ENCODE results near the gene PDIA2.

The PDIA2 gene

DNA sequence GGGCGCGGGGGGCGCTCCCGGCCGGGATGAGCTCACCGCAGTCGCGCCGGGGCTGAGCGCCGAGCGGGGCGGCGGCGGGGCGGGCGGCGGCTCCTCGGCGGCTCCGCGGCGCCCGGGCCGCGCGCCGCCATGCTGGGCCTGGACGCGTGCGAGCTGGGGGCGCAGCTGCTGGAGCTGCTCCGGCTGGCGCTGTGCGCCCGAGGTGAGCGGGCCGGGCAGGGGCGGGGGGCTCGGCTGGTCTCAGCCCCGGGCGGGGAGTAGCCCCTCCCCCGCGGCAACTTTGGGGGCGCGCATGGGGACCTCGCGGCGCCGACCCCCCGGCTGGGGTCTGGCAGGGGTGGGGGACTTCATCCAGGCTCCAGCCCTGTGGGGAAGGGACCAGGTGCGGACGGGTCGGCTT lies 2.4 kb upstream of the PDIA2 start, which contains the start of gene ARHGDIG:
ARHGDIG (plus strand) TSS at position 40 of the 400 bp plus-strand sequence; CDS start at position 130, 90 bp downstream.
- no peak for TF ChIP-seq CTCF (IDR thresholded peaks at IDR 0.05; ENCODE audit: borderline replicate concordance, control extremely low read depth, extremely low read depth, insufficient read depth, missing control alignments)
- in situ Hi-C loops (cut with MboI; ENCODE audit: low sequenced_read_pairs, unreplicated experiment) = no loop called here
- no peak for DNase-seq (ENCODE audit: low spot score)

GRCh38 chr16:280991-281659 lies 1.8 kb upstream of the PDIA2 start:
- in situ Hi-C loops (cut with MboI; ENCODE audit: low sequenced_read_pairs, unreplicated experiment) = no loop called here
- no peak for DNase-seq (ENCODE audit: low spot score)
- no peak for TF ChIP-seq CTCF (IDR thresholded peaks at IDR 0.05; ENCODE audit: borderline replicate concordance, control extremely low read depth, extremely low read depth, insufficient read depth, missing control alignments)

DNA sequence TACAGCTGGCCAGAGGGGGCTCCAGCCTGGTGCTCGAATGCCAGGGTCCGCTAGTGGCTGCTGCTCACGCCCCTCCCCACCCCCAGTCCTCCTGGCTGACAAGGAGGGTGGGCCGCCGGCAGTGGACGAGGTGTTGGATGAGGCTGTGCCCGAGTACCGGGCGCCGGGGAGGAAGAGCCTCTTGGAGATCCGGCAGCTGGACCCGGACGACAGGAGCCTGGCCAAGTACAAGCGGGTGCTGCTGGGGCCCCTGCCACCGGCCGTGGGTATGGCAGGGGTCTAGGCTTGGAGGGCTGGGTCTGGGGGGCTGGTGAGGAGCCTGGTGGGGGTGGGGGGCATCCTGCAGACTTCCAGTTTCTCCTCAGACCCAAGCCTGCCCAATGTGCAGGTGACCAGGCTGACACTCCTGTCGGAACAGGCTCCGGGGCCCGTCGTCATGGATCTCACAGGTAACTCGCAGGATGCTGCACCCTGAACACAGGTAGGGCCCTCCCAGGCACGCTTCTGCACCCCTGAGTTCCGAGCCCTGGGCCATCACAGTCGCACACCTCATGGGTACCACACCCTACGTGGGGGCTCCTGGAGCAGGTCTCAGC lies 1.2 kb upstream of the PDIA2 start:
- in situ Hi-C loops (cut with MboI; ENCODE audit: low sequenced_read_pairs, unreplicated experiment) = no loop called here
- no peak for TF ChIP-seq CTCF (IDR thresholded peaks at IDR 0.05; ENCODE audit: borderline replicate concordance, control extremely low read depth, extremely low read depth, insufficient read depth, missing control alignments)
- no peak for DNase-seq (ENCODE audit: low spot score)

DNA sequence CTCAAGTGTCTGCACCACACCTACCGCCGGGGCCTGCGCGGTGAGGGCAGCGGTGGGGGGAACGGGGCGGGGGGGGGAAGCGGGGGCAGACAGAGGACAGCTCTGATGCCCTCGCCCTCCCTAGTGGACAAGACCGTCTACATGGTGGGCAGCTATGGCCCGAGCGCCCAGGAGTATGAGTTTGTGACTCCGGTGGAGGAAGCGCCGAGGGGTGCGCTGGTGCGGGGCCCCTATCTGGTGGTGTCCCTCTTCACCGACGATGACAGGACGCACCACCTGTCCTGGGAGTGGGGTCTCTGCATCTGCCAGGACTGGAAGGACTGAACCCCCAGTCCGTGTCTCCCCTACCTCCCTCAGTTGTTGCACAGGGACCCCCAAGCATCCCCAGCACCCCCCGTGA lies 473 bp upstream of the PDIA2 start:
- TF ChIP-seq CTCF (IDR thresholded peaks at IDR 0.05; ENCODE audit: borderline replicate concordance, control extremely low read depth, extremely low read depth, insufficient read depth, missing control alignments) = no peak
- no peak for DNase-seq (ENCODE audit: low spot score)
- in situ Hi-C loops (cut with MboI; ENCODE audit: low sequenced_read_pairs, unreplicated experiment) = no loop called here

GRCh38 chr16:284204-285120 lies 1.5 kb downstream of the PDIA2 start:
- no peak for TF ChIP-seq CTCF (IDR thresholded peaks at IDR 0.05; ENCODE audit: borderline replicate concordance, control extremely low read depth, extremely low read depth, insufficient read depth, missing control alignments)
- no peak for DNase-seq (ENCODE audit: low spot score)
- in situ Hi-C loops (cut with MboI; ENCODE audit: low sequenced_read_pairs, unreplicated experiment) = no loop called here
